Measurements from ENCODE around the gene SYT9.

- no peak for TF ChIP-seq ZNF512 (tag; IDR thresholded peaks at IDR 0.05)
- TF ChIP-seq HEY1 (CRISPR knock-in tag; IDR thresholded peaks at IDR 0.05; ENCODE audit: borderline replicate concordance) = no peak
Observed at GRCh38 chr11:7279676-7280075, 28.0 kb downstream of the SYT9 start.
